Tibial nerve (tissue), 3 donors: ENCODE data around the gene CEP97.

Experiments used
- CTCF ChIP-seq, 5 experiments: fragments of 200-600 bp in 3 of 5; fragments of 450-650 bp in 2 of 5; sonication (generic) in 3 of 5; IDR thresholded peaks; one replicate each; pipeline ENCODE4 v1.5.1; 2016 to 2019; ENCODE audit warnings: antibody characterized with exemption in 5 of 5, mild to moderate bottlenecking in 3 of 5, moderate library complexity in 2 of 5
- POLR2A ChIP-seq, 2 donors: fragments of 450-650 bp; IDR thresholded peaks; one replicate each; pipeline ENCODE4 v1.6.1; 2017; ENCODE audit warnings: antibody characterized with exemption in 2 of 2, mild to moderate bottlenecking in 2 of 2, moderate library complexity in 2 of 2

GRCh38 chr3:101687142-101687931 lies 37.1 kb upstream of the CEP97 start:
- TF ChIP-seq CTCF (IDR thresholded peaks at IDR 0.05), result no peak
- TF ChIP-seq POLR2A (IDR thresholded peaks at IDR 0.05), result no peak
